ENCODE results near the gene RCOR2. TPM values are rescaled to one million over a fixed set of nuclear protein-coding genes. Genes with fewer than 3 reads are reported as not detected.

RCOR2 gene
- polyA plus RNA-seq, 1 donor (not counting 4 experiments of a cell fraction or from before 2014, with no cell fraction given): 0.46 TPM

DNA sequence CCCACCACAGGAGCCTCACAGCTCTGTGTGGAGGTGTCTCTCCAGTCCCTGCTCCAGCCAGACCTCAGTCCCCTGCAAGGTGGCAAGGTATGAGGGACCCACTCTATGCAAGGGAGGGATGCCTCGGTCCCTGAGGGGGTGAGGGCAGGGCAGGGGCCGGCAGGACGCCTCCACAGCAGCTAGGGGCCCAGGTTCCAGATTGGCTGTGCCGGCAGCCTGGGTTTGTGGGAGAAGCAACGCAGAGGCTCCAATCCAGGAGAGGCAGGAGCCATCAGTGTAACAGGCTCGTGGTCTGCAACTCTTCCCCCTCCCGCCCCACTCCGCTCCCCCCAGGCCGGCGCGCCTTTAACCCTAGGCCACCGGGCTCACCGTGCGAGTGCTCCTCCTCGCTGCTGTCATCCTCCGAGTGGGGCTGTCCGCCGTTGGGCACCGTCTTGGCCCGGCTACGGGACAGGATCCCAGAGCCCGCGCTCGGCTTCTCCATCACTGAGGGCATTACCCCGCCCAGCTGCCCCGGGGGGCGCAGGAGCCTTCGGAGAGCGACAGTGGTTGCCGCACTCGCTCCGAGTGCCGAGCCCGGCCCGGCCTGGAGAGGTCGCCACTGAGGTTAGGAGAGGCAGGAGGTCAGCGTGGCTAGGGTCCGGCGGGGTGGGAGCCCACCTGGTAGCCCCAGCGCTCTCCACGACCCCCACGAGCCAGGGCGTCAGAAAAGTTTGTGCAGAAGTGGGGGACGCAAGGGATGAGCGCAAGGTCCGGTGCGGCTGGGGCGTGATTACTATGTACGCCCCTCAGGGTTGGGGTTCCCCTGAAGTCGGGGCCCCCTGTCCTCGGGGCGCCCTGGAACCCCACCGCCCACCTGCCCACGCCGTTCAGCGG is 765 bp downstream of the RCOR2 start:
- peak; percentile 54 for TF ChIP-seq EZH2 (IDR thresholded peaks at IDR 0.05; ENCODE audit: low read length)
- TF ChIP-seq, protein P1, sequence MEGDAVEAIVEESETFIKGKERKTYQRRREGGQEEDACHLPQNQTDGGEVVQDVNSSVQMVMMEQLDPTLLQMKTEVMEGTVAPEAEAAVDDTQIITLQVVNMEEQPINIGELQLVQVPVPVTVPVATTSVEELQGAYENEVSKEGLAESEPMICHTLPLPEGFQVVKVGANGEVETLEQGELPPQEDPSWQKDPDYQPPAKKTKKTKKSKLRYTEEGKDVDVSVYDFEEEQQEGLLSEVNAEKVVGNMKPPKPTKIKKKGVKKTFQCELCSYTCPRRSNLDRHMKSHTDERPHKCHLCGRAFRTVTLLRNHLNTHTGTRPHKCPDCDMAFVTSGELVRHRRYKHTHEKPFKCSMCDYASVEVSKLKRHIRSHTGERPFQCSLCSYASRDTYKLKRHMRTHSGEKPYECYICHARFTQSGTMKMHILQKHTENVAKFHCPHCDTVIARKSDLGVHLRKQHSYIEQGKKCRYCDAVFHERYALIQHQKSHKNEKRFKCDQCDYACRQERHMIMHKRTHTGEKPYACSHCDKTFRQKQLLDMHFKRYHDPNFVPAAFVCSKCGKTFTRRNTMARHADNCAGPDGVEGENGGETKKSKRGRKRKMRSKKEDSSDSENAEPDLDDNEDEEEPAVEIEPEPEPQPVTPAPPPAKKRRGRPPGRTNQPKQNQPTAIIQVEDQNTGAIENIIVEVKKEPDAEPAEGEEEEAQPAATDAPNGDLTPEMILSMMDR (optimal IDR thresholded peaks at IDR 0.05 in 1 of 3, IDR thresholded peaks at IDR 0.05 in 1 of 3, conservative IDR thresholded peaks at IDR 0.05 in 1 of 3; ENCODE audit: extremely low read depth in 1 of 3, insufficient read depth in 2 of 3, low read length in 3 of 3): peak in 2 of 3 experiments; percentile 70 to 71
- Histone ChIP-seq H3K4me1 (ENCODE audit: control insufficient read depth, extremely low read depth, insufficient read depth, low read length) (peaks cover 9% of the 10 kb centered on the region), H3K4me3 (ENCODE audit: control insufficient read depth in 2 of 3, extremely low read depth in 1 of 3, insufficient read depth in 2 of 3, low read depth in 1 of 3, low read length in 3 of 3) (peak overlapping the region; percentile 18 to 57 (median 37)), H3K4me2 (ENCODE audit: control insufficient read depth, extremely low read depth, insufficient read depth, low read depth, low read length) (peak overlapping the region; percentile 76), H2AFZ (ENCODE audit: control insufficient read depth, low read length) (peak overlapping the region; percentile 20), H3K36me3 (ENCODE audit: control insufficient read depth in 2 of 2, extremely low read depth in 1 of 2, insufficient read depth in 2 of 2, low read length in 2 of 2) (peaks cover 0 to 2% of the 10 kb centered on the region in 2 experiments), H3K79me2 (ENCODE audit: control insufficient read depth, insufficient read depth, low read length) (no peaks in the 10 kb centered on the region), H3K9me1 (ENCODE audit: control insufficient read depth, extremely low read depth, insufficient read depth, low read length) (no peaks in the 10 kb centered on the region), H3K27ac (ENCODE audit: control insufficient read depth, insufficient read depth, low read length) (no peak overlapping the region), H3K9me3 (ENCODE audit: control insufficient read depth, low read depth, low read length) (no peaks in the 10 kb centered on the region), H4K20me1 (ENCODE audit: control insufficient read depth, extremely low read depth, insufficient read depth, low read length) (no peaks in the 10 kb centered on the region), H3K27me3 (ENCODE audit: control insufficient read depth, extremely low read depth, insufficient read depth, low read length) (peaks cover 9% of the 10 kb centered on the region), H3K9ac (ENCODE audit: control insufficient read depth, extremely low read depth, insufficient read depth, low read length) (peak overlapping the region; percentile 3)
- no peak for FAIRE-seq
- dilution Hi-C loops (cut with MboI; ENCODE audit: extremely low pct_ligation_motif_present, low sequenced_read_pairs): no loop called here
- DNase-seq (ENCODE audit: low read depth, low spot score): no peak

DNA sequence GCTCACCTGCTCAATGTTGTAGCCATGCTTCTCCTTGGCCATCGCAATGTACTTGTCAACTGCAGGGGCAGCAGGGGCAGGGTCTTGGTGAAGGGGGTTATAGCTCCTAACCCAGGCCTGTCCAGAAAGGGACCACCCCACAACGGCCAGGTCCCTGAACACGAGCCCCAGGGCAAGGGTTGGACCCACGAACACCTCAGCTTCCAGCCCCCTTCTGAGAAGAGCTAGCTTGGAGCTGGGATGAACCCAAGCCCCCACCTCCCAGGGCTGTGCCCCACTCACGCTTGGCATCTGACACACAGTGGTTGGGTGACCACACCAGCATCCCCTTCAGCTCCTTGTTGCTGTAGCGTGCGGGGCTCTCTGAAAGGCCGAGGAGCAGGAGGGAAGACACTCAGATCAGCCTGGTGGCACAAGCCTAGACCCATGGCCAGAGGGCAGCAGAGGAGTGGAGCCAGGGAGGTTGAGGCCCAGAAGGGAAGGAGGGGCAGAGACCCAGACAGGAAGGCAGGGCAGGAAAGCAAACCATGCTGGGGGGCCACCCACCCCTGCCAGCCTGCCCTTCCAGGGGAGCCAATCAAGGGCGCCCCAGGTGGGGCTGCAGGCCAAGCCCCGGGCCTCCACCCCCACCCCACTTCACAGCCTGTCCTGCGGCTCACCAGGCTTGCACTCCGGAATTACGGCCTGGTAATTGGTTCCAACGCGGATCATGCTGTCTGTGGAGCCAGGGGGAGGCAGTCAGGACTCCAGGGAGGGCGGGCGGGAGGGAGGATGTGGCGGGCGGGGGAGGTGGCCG is 1.9 kb downstream of the RCOR2 start:
- peaks cover 9% of the 10 kb centered on the region for H3K27me3 ChIP-seq (ENCODE audit: control insufficient read depth, extremely low read depth, insufficient read depth, low read length)
- no peak for DNase-seq (ENCODE audit: low read depth, low spot score)
- no peaks in the 10 kb centered on the region for H3K79me2 ChIP-seq (ENCODE audit: control insufficient read depth, insufficient read depth, low read length)
- TF ChIP-seq EZH2 (IDR thresholded peaks at IDR 0.05; ENCODE audit: low read length): no peak
- TF ChIP-seq, protein P1 (optimal IDR thresholded peaks at IDR 0.05 in 1 of 3, IDR thresholded peaks at IDR 0.05 in 1 of 3, conservative IDR thresholded peaks at IDR 0.05 in 1 of 3; ENCODE audit: extremely low read depth in 1 of 3, insufficient read depth in 2 of 3, low read length in 3 of 3): no peak
- H2AFZ ChIP-seq (ENCODE audit: control insufficient read depth, low read length): no peak overlapping the region
- H3K36me3 ChIP-seq (ENCODE audit: control insufficient read depth in 2 of 2, extremely low read depth in 1 of 2, insufficient read depth in 2 of 2, low read length in 2 of 2): peaks cover 0 to 3% of the 10 kb centered on the region in 2 experiments
- dilution Hi-C loops (cut with MboI; ENCODE audit: extremely low pct_ligation_motif_present, low sequenced_read_pairs): no loop called here
- no peak overlapping the region for H3K9ac ChIP-seq (ENCODE audit: control insufficient read depth, extremely low read depth, insufficient read depth, low read length)
- no peak for FAIRE-seq
- H3K9me1 ChIP-seq (ENCODE audit: control insufficient read depth, extremely low read depth, insufficient read depth, low read length): no peaks in the 10 kb centered on the region
- no peaks in the 10 kb centered on the region for H4K20me1 ChIP-seq (ENCODE audit: control insufficient read depth, extremely low read depth, insufficient read depth, low read length)
- no peak overlapping the region for H3K4me2 ChIP-seq (ENCODE audit: control insufficient read depth, extremely low read depth, insufficient read depth, low read depth, low read length)
- no peaks in the 10 kb centered on the region for H3K9me3 ChIP-seq (ENCODE audit: control insufficient read depth, low read depth, low read length)
- H3K27ac ChIP-seq (ENCODE audit: control insufficient read depth, insufficient read depth, low read length): no peak overlapping the region
- no peak overlapping the region for H3K4me3 ChIP-seq (ENCODE audit: control insufficient read depth in 2 of 3, extremely low read depth in 1 of 3, insufficient read depth in 2 of 3, low read depth in 1 of 3, low read length in 3 of 3)
- H3K4me1 ChIP-seq (ENCODE audit: control insufficient read depth, extremely low read depth, insufficient read depth, low read length): peaks cover 9% of the 10 kb centered on the region

Measured in keratinocyte (primary cell).